HG02840 (cell line): ENCODE data around the gene ITGA2.
A peak's percentile ranks its signal among the peaks of the same experiment; 100 is the strongest.
"Not testable (repeated sequence)": the region's sequence is repeated elsewhere in the genome, so short reads cannot be mapped to it uniquely, and the experiment has no call there.

ENCODE experiments used
- ATAC-seq: cut with Tn5 transposase; IDR thresholded peaks from one replicate; pipeline ENCODE4 v1.9.1; 2021; ENCODE audit warnings: mild to moderate bottlenecking, moderate library complexity, moderate number of reproducible peaks; ENCODE audit not compliant: unreplicated experiment, low FRiP score

ITGA2 gene

DNA sequence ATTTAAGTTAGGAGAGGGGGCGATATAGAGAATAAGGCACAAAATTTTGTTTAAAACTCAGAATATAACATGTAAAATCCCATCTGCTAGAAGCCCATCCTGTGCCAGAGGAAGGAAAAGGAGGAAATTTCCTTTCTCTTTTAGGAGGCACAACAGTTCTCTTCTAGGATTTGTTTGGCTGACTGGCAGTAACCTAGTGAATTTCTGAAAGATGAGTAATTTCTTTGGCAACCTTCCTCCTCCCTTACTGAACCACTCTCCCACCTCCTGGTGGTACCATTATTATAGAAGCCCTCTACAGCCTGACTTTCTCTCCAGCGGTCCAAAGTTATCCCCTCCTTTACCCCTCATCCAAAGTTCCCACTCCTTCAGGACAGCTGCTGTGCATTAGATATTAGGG is 102.1 kb downstream of the ITGA2 start:
- no peak for ATAC-seq

DNA sequence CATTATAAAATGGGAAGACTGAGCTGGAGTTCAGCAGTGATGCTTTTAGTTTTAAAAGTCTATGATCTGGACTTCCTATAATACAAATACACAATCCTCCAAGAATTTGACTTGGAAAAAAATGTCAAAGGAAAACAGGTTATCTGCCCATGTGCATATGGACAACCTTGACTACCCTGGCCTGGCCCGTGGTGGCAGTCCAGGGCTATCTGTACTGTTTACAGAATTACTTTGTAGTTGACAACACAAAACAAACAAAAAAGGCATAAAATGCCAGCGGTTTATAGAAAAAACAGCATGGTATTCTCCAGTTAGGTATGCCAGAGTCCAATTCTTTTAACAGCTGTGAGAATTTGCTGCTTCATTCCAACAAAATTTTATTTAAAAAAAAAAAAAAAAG is 103.1 kb downstream of the ITGA2 start:
- no peak for ATAC-seq

DNA sequence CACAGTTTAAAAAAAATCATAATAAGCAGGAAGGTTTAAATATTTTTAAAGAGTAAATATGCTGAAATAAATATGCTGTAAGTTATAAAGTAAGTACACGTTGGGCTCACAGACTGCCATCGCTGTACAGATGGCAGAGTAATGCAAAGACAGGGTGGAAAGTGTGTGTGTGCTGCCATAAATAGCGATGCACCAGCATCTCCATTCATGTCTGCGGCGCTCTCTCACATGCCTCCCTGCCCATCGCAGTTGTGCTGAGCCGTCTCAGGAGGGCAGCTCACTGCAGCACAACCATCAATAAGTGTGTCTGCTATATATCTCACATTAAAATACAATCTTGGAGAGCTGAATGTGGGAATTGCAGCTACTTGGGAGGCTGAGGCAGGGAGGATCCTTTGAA is 106.1 kb downstream of the ITGA2 start:
- no peak for ATAC-seq

DNA sequence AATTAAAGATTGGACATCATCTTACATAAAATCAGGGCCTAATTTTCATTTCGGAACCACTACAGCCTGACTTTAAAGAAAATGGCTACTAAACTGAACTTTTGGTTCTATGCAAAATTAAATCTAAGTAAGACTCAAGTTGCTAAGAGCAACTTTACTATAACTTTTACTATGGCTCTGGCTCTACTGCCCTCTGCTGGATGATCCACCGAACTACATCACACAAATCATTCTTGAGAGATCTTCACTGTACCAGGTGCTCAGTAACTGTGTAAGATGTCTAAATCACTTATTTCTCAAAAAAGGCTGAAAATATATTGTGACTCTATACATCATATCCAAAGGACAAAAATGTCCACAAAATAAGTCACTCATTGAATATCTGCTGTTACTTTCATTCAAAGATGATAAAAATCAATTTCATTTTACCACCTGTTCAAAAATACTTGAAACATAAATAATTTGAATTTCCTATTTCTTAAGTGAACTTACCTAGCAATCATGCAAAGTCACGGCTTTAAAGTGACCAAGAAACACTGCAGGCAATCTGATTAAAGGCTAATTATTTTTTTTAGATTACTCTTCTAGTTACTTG is 106.9 kb downstream of the ITGA2 start:
- ATAC-seq: peak; percentile 51

DNA sequence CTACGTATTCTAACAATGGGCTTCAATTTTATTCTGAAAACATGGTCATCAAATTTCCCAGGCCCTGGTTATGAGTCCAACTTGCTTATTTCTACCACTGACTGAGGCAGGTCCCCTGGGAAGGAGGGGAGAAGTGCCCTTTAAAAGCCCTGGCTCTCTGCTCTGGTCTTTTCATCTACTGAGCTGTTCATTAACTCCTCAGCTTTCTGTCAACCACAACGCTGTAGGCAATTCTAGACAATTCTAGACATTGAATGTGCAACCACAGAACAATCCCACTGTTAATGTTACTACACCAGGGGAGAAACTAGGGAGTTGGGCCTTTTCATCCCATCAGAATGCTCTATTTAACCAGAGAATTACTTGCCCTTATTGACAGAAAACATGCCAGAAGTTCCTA is 110.4 kb downstream of the ITGA2 start:
- no peak for ATAC-seq

DNA sequence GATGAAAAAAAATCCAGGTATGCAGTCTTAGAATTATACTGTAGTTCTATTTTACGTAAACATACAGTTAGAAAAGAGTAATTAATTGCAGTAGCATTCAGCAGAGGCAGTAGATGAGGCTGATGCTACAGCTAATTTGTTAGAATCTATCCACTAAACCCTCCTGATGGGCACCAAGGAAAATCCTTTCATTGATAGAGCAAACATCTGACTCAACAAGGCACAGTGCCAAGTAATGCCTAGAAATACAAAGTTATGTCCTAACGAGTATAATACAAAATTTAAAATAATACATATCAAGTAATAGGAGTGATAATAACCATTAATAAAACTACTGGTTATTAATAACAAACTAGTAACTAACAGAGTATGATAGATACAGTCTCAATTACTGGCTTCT is 111.5 kb downstream of the ITGA2 start:
- ATAC-seq: no peak

DNA sequence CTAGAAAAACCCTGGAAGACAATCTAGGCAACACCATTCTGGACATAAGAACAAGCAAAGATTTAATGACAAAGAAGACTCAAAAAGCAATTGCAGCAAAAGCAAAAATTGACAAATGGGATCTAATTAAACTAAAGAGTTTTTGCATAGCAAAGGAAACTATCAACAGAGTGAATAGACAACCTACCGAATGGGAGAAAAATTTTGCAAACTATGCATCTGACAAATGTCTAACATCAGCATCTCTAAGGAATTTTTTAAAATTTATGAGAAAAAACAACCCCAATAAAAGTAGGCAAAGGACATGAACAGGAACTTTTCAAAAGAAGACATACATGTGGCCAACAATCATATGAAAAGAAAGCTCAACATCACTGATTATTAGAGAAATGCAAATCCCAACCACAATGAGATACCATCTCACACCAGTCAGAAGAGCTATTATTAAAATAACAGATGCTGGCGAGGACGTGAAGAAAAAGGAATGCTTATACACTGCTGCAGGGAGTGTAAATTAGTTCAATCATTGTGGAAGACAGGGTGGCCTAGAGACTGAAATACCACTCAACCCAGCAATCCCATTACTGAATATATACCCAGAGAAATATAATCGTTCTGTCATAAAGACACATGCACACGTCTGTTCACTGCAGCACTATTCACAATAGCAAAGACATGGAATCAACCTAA is 116.6 kb downstream of the ITGA2 start:
- no peak for ATAC-seq

DNA sequence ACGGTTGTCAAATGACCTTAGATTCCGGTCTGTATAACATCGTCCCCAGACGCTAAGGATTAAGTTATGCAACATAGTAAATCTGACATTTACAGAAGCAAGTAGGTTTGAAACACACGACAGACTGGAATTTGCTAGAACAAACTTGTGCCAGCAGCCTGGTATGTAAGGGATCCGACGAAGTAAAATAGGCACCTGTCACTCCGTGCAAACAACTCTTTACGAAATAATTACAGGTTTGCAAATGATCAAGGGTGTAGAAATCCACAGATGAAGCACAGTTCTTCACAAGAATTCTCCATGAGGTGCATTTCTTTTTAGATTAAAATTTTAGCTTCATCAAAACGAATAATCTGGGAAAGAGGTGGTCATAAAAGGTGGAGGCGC is 119.9 kb downstream of the ITGA2 start:
- ATAC-seq: peak; percentile 15

DNA sequence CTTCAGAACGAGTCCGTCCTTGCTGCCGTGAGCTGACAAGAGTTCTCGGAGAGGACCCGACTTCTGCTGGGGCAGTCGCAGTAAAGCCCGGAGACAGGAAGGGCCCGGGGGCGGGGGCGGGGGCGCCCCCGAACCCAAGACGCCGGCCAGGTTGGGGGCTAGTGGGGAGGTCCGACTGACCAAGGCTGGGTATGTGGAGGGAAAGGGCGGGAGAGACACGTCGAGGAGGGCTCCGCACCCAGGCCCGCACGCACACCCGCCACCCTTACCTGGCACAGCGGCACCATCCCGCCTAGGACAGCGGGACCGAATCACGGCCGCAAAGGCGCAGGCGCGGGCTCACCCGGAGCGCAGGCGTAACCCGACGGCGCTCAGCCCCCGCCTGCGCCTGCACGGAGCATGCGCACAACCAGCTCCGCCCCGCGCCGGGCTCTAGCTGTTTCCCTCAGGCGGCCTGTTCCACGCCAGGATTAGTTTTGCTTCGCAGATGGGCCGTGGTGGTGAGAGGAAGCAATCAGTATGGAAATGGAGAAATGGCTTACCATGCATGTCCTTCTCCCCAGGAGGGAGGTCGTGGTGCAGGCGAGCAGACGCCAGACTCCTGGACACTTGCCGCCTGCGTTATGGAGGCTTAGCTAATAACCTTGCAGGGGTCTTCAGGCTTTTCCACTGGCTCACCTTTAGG is 120.4 kb downstream of the ITGA2 start, which contains the start of gene MOCS2:
TSS of gene MOCS2 (minus strand) at position 315 of the 685 bp plus-strand sequence. CDS start 2,583 bp downstream, outside the sequence.
- ATAC-seq: peak; percentile 95

DNA sequence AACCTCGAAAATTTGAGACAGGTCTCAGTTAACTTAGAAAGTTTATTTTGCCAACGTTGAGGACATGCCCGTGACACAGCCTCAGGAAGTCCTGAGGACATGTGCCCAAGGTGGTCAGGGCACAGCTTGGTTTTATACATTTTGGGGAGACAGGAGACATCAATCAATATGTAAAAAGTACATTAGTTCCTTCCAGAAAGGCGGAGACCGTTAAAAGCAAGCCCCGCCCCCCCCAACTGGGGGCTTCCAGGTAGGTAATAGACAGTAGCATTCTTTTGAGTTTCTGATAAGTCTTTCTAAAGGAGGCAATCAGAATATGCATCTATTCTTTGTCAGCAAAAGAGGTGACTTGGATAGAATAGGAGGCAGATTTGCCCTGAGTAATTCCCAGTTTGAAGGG is 121.0 kb downstream of the ITGA2 start:
- peak; percentile 11 for ATAC-seq

DNA sequence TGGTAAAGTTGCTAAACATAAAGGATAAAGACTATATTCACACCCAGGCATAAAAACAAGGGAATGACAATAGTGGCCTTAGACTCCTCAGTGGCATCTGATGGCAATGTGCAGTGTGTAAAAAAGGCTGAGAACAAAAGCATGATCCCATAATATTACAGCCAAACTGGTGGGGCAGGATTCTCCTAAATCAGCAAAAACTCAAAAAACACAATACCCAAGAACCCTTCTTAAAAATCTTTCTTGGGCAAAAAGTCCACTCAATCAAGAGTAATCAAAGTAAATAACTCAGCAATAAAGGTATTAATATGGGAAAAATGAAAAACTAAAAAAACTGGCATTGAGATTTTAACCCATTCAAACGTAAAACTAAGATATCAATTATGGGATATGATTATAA is 122.0 kb downstream of the ITGA2 start:
- no peak for ATAC-seq

DNA sequence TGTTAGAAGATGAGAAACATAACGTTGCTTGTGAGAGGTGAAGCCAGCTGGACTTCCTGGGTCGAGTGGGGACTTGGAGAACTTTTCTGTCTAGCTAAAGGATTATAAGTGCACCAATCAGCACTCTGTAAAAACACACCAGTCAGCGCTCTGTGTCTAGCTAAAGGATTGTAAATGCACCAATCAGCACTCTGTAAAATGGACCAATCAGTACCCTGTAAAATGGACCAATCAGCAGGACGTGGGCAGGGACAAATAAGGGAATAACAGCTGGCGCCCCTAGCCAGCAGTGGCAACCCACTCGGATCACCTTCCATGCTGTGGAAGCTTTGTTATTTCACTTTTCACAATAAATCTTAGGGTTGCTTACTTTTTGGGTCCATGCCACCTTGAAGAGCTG is 123.2 kb downstream of the ITGA2 start:
- ATAC-seq: not testable (repeated sequence)

DNA sequence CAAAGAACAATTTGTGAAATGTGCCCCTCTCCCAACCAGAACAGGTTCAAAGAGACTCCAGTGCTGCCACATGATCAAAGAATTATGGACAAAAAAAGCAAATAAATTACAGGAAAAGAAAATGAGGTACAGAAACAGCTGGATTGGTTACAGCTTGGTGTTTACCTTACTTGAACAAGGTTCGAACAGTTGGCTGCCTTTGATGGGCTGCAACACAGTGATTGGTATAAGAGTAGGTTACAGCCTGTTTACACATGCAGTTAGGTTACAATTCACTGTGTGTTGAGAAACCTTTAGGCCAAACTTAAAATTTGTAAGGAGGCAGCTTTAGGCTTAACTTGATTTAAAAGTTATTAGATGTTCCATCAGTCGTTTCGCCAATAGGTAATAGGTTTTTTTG is 123.8 kb downstream of the ITGA2 start:
- ATAC-seq: no peak

DNA sequence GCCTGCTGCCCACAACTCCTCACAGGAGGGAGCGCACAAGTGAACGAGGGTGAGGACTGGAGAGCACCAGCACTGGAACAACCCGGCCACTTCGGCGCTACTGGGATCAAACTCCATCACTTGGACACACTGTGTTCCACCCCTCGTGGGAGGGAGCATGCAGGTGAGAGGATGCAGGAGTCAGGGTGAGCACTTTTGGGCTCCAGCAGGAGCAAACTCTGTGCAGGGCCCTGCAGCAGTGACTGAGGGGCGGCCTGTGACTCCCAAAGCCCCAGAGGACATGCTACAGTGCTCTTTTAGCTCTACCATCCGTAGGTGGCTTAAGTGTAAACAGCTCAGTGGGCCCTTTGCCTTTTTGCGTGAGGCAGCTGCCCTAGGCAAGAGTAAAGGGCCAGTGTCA is 124.8 kb downstream of the ITGA2 start:
- no peak for ATAC-seq

DNA sequence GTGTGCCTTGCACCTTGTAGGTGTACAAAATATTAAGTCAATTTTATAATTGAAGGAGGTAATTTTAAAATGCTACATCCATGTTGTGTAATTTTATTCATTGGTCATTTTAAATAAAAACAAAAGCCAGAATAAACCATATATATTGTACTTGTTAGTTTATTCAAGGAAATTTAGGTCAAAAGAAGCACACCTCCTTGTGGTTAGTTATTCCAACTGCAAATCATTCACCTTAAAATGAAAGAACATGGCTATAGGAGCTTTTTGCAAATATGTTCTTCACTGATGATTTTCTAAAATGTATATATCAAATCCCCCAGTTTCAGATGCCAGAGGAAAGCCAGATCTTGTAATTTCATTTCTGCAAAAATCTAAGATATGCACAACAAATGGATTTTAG is 125.8 kb downstream of the ITGA2 start:
- no peak for ATAC-seq

DNA sequence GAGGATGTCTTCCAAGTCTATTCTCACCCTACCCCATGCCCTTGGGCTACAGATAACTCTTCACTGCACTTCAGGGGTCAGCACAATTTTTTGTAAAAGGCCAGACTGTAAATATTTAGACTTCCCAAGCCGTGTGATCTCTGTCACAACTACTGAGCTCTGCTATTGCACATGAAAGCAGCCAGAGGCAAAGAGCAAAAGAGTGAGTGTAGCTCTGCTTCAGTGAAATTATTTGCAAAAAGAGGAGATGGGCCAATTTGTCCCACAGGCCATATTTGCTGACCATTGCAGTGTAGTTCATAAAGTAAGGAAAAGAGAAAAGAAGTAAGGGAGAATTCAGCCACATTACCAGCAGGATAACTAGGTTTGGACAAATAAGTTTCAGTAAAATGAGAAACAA is 127.4 kb downstream of the ITGA2 start:
- no peak for ATAC-seq

DNA sequence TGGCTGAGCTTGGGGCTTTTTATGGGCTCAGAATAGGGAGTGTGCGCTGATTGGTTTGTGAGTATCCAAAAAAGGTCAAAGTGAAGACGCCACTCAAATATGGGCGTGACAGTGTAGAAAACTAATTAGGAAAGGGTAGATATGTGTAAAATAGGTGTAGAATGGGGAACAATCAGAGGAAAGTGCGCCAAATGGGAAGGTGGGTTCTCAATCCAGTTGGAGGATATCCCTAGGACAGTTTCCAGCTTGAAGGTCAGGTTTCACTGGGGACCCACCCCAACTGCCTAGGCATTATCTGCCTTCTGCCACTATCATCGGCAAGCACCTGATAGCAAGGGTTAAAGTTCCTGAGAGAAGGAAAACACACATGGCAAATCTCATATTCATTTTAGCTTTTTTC is 129.7 kb downstream of the ITGA2 start:
- ATAC-seq: no peak

DNA sequence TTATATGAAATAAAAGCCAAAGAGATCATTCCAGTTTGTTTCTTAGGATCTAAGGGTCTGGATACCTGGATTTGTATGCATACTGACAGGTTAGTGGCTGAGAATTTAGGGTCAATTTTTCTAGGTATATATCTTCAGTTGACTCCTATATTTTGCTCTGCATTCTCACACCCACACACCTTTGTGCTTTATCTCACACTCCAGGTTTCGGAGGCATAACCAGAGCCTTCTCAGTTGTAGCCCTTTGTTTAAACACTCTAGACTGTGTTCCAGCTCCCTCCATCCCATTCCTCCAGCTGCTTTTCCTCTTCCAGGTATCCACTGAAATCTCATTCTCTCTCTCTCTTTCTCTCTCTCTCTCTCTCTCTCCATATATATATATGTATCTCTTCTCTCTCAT is 131.0 kb downstream of the ITGA2 start:
- ATAC-seq: no peak

DNA sequence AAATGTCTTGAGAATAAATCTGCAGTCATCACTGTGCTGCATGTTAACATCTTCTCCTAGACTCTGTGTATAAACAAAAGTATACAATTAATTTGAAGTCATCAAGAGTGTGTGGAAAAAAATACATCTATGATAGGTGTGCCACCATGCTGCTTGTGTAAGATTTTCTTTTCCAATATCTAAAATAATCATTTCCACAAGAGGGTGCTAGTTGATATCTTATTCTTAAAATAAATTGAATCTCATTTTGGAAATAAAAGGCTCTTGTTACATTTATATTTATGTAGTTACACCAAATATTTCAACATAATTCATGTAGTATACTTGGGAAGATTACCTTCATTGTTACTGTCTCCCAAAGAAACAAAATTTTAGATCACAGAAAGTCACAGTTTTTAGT is 134.6 kb downstream of the ITGA2 start:
- ATAC-seq: no peak

DNA sequence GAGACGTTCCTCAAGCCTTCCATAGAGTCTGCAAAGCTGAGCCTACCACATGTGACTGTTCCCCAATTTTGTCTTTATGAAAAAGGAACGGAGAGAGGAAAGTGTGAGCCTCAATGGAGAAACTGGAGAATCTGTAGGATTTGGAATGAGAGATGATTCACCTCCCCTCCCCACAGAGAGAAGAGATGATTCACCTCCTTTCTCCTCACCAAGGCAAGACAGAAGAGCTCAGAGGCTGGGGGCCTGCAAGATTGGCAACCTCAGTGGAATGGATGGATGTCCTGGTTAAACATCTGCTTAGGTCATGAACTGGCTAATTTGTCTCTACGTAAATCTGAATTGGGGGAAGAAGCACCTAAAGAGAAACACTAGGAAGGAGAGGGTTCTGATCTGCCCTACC is 137.4 kb downstream of the ITGA2 start:
- ATAC-seq: no peak

DNA sequence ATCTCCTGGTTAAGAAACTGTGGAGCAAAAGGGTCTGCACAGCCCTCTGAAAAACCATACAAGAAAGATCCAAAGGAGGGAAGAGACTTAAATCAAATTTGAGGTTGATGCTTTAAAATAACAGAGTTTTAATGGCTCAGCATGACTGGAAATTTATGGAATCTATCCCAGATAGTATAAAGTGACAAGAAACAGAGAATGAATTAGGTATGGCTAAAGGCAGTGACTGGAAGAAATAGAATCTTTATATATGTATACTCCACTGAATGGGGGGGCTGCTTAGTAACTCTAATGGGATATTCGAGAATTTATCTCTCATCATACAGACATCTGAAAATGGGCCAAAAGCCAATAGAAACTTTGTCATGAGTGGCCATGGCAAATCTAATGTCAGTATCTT is 138.0 kb downstream of the ITGA2 start:
- ATAC-seq: no peak

DNA sequence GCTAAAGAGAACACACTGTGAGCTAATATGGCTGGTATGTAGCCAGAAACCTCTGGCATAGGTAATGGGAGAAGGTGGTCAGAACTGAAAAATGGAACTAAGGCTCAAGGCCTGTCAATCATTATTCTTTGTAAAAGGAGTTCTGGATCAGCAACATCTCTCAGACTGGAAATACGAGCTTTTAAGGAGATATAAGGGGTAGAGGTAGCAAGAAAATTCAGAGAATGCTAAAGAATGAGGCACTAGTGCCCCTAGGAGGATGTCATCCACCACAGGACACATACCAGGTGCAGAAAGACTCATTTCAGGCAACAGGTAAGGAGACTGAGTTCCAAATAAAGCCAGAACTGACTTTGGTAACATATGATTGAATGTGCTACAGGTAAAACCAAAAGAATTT is 139.3 kb downstream of the ITGA2 start:
- no peak for ATAC-seq
